H9 (cell line): ENCODE results near the gene ANGPTL5. TPM values are rescaled to one million over a fixed set of nuclear protein-coding genes. Genes with fewer than 3 reads are reported as not detected.

ENCODE experiments used
- DNase-seq: peaks from one replicate; pipeline ENCODE4 v3.0.0-alpha.2; 2017
- H2AFZ ChIP-seq: one replicate; pipeline ENCODE4 v1.6.1; 2013; ENCODE audit warnings: mild to moderate bottlenecking, low read length, control low read depth, moderate library complexity
- H2AK5ac ChIP-seq: 2 replicates; pipeline ENCODE4 v1.6.1; 2013; ENCODE audit warnings: low read length, control low read depth, mixed read lengths; ENCODE audit not compliant: insufficient read length
- H2BK120ac ChIP-seq: one replicate; pipeline ENCODE4 v1.6.1; 2013; ENCODE audit warnings: low read depth, mild to moderate bottlenecking, low read length, control low read depth, inconsistent platforms; ENCODE audit not compliant: poor library complexity, severe bottlenecking
- H2BK12ac ChIP-seq: 2 replicates; pipeline ENCODE4 v1.6.1; 2013; ENCODE audit warnings: low read length, control low read depth, mixed read lengths, low read depth; ENCODE audit not compliant: insufficient read length
- H2BK15ac ChIP-seq: 2 replicates; pipeline ENCODE4 v1.6.1; 2013; ENCODE audit warnings: low read depth, low read length, control low read depth
- H2BK20ac ChIP-seq: one replicate; pipeline ENCODE4 v1.6.1; 2013; ENCODE audit warnings: low read depth, mild to moderate bottlenecking, low read length, control low read depth, inconsistent platforms; ENCODE audit not compliant: poor library complexity, severe bottlenecking
- H2BK5ac ChIP-seq: 2 replicates; pipeline ENCODE4 v1.6.1; 2013; ENCODE audit warnings: low read length, control low read depth, mixed read lengths; ENCODE audit not compliant: insufficient read length
- H3K14ac ChIP-seq: 2 replicates; pipeline ENCODE4 v1.6.1; 2013; ENCODE audit warnings: low read length, control low read depth; ENCODE audit not compliant: insufficient read depth
- H3K18ac ChIP-seq: 2 replicates; pipeline ENCODE4 v1.6.1; 2013; ENCODE audit warnings: low read depth, mild to moderate bottlenecking, mixed read lengths, low read length, control low read depth; ENCODE audit not compliant: insufficient read length
- H3K23ac ChIP-seq: 2 replicates; pipeline ENCODE4 v1.6.1; 2013; ENCODE audit warnings: low read length, control low read depth, mixed read lengths, low read depth; ENCODE audit not compliant: insufficient read length
- H3K23me2 ChIP-seq: 2 replicates; pipeline ENCODE4 v1.6.1; 2013; ENCODE audit warnings: low read depth, mild to moderate bottlenecking, mixed read lengths, low read length, control low read depth; ENCODE audit not compliant: insufficient read length, poor library complexity, severe bottlenecking
- H3K27ac ChIP-seq: 2 replicates; pipeline ENCODE4 v1.5.1; 2013; ENCODE audit warnings: low read length, control low read depth, mixed read lengths, low read depth; ENCODE audit not compliant: insufficient read length
- H3K27me3 ChIP-seq: 2 replicates; pipeline ENCODE4 v1.6.1; 2013; ENCODE audit warnings: low read length, control low read depth, inconsistent platforms; ENCODE audit not compliant: insufficient read depth
- H3K4ac ChIP-seq: 2 replicates; pipeline ENCODE4 v1.6.1; 2013; ENCODE audit warnings: low read depth, mild to moderate bottlenecking, control low read depth, inconsistent platforms, low read length, moderate library complexity
- H3K4me1 ChIP-seq: 2 replicates; pipeline ENCODE4 v1.6.1; 2013; ENCODE audit warnings: low read length, control low read depth, inconsistent platforms; ENCODE audit not compliant: insufficient read depth
- H3K4me2 ChIP-seq: 2 replicates; pipeline ENCODE4 v1.6.1; 2013; ENCODE audit warnings: low read length, control low read depth, mixed read lengths; ENCODE audit not compliant: insufficient read length, insufficient read depth
- H3K56ac ChIP-seq: 2 replicates; pipeline ENCODE4 v1.6.1; 2013; ENCODE audit warnings: low read depth, mild to moderate bottlenecking, mixed read lengths, low read length, control low read depth; ENCODE audit not compliant: insufficient read length
- H3K79me1 ChIP-seq: 2 replicates; pipeline ENCODE4 v1.6.1; 2013; ENCODE audit warnings: low read depth, mild to moderate bottlenecking, moderate library complexity, low read length, control low read depth, inconsistent platforms; ENCODE audit not compliant: insufficient read depth, poor library complexity, severe bottlenecking
- H3K79me2 ChIP-seq: 2 replicates; pipeline ENCODE4 v1.6.1; 2013; ENCODE audit warnings: low read length, control low read depth, inconsistent platforms; ENCODE audit not compliant: insufficient read depth
- H3K9ac ChIP-seq: 2 replicates; pipeline ENCODE4 v1.6.1; 2013; ENCODE audit warnings: low read length, control low read depth, mixed read lengths; ENCODE audit not compliant: insufficient read length; ENCODE audit errors: extremely low read depth
- H3K9me3 ChIP-seq: one replicate; pipeline ENCODE4 v1.6.1; 2013; ENCODE audit warnings: low read depth, low read length, inconsistent platforms; ENCODE audit not compliant: control insufficient read depth
- H3T11ph ChIP-seq: one replicate; pipeline ENCODE4 v1.6.1; 2013; ENCODE audit warnings: mild to moderate bottlenecking, low read length, control low read depth, inconsistent platforms
- H4K20me1 ChIP-seq: one replicate; pipeline ENCODE4 v1.6.1; 2013; ENCODE audit not compliant: control insufficient read depth, insufficient read length, insufficient read depth
- H4K5ac ChIP-seq: 2 replicates; pipeline ENCODE4 v1.6.1; 2013; ENCODE audit warnings: low read depth, mild to moderate bottlenecking, mixed read lengths, low read length, control low read depth; ENCODE audit not compliant: insufficient read length
- H4K8ac ChIP-seq: replicated peaks from 2 replicates; pipeline ENCODE4 v1.6.1; 2013; ENCODE audit warnings: low read length, control low read depth, mixed read lengths, low read depth; ENCODE audit not compliant: insufficient read length
- H4K91ac ChIP-seq: 2 replicates; pipeline ENCODE4 v1.6.1; 2013; ENCODE audit warnings: low read depth, mild to moderate bottlenecking, moderate library complexity, mixed read lengths, low read length, control low read depth; ENCODE audit not compliant: insufficient read length
- H3K27ac Mint-ChIP-seq, 3 experiments: 2 replicates in 2 of 3; 3 replicates in 1 of 3; pipeline ENCODE4 v1.8.0; 2020 to 2021; ENCODE audit warnings: mixed read lengths in 3 of 3, mild to moderate bottlenecking in 1 of 3, moderate library complexity in 1 of 3
- H3K27me3 Mint-ChIP-seq: 2 replicates; pipeline ENCODE4 v1.8.0; 2021; ENCODE audit warnings: low read depth, mild to moderate bottlenecking, moderate library complexity, mixed read lengths
- H3K36me3 Mint-ChIP-seq, 3 experiments: 2 replicates in 2 of 3; 3 replicates in 1 of 3; pipeline ENCODE4 v1.8.0; 2020 to 2021; ENCODE audit warnings: low read depth in 3 of 3, mixed read lengths in 3 of 3; ENCODE audit not compliant: insufficient read depth in 1 of 3
- H3K4me1 Mint-ChIP-seq, 2 experiments: 2 replicates each; pipeline ENCODE4 v1.8.0; 2020; ENCODE audit warnings: mixed read lengths in 2 of 2
- H3K4me3 Mint-ChIP-seq, 2 experiments: 2 replicates in 1 of 2; 3 replicates in 1 of 2; pipeline ENCODE4 v1.8.0; 2020 to 2021; ENCODE audit warnings: mild to moderate bottlenecking in 2 of 2, mixed read lengths in 2 of 2, moderate library complexity in 1 of 2
- H3K9me3 Mint-ChIP-seq, 2 experiments: 2 replicates in 1 of 2; 3 replicates in 1 of 2; pipeline ENCODE4 v1.8.0; 2020; ENCODE audit warnings: mild to moderate bottlenecking in 2 of 2, mixed read lengths in 2 of 2, moderate library complexity in 1 of 2
- WGBS: extraction: QIAGEN DNeasy Blood & Tissue Kit; methylation state at CpG from one replicate; pipeline ENCODE4 v1.1.7; 2013; ENCODE audit warnings: missing lambda C conversion rate, low lambda C conversion rate, mixed read lengths; ENCODE audit not compliant: insufficient read length; ENCODE audit errors: extremely low coverage; 5-methylcytosine and 5-hydroxymethylcytosine counted together
- total RNA-seq: library from RNA; stranded (reverse); gene quantifications from 2 replicates; pipeline ENCODE4 v1.2.1, GENCODE V29; 2021
- TF ChIP-seq, protein P1 (sequence below): fragments of 200-600 bp; sonication (generic); conservative IDR thresholded peaks from 3 replicates; pipeline ENCODE4 v1.8.0; 2021; ENCODE audit warnings: antibody characterized with exemption, mild to moderate bottlenecking

Gene ANGPTL5
- total RNA-seq, 1 experiment from 2014 or later, result not detected

DNA sequence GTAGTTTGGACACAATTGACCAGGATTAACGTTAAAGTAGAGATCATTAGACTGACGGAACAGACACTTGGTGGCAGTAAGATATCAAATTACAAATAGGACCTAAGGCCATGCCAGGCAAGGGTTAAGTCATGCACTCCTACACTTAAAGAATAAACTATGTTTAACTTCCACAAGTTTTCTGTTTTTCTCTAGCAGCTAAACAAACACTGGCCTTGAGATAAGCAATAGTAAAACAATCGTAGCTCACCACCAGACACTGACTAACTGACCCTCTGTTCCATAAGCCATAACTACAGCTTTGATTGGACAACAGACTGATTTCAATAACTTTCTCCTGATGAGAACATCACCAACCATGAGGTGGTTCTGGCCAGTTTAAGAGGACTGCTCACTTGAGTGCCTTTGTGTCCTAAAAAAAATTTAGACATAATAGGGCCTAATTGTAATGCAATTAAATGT lies 3.5 kb downstream of the ANGPTL5 start:
- no peak overlapping the region for H2BK15ac ChIP-seq
- H3K27me3 Mint-ChIP-seq, result no peaks in the 10 kb centered on the region
- H3K4me1 Mint-ChIP-seq, result peaks cover 17 to 26% of the 10 kb centered on the region in 2 experiments
- DNase-seq, result no peak
- H2BK5ac ChIP-seq, result no peak overlapping the region
- no peak overlapping the region for H3K9ac ChIP-seq
- no peak overlapping the region for H3K14ac ChIP-seq
- peaks cover 3% of the 10 kb centered on the region; the same call in 1 of the 2 replicates for H3K4me1 ChIP-seq
- no peak overlapping the region for H4K5ac ChIP-seq
- H4K8ac ChIP-seq, result no peak overlapping the region
- no peak overlapping the region for H2AK5ac ChIP-seq
- no peaks in the 10 kb centered on the region for H3K9me3 ChIP-seq
- H3K79me2 ChIP-seq, result no peaks in the 10 kb centered on the region
- WGBS, result no CpG with 5 or more reads among the region's 3 CpGs
- no peak overlapping the region for H3K27ac Mint-ChIP-seq
- H3K27me3 ChIP-seq, result no peaks in the 10 kb centered on the region
- no peaks in the 10 kb centered on the region for H3K9me3 Mint-ChIP-seq
- peaks cover 5% of the 10 kb centered on the region for H3K23me2 ChIP-seq
- H3K18ac ChIP-seq, result no peak overlapping the region
- H3K4me3 Mint-ChIP-seq, result no peak overlapping the region
- no peak overlapping the region for H3T11ph ChIP-seq
- H2BK12ac ChIP-seq, result no peak overlapping the region
- no peaks in the 10 kb centered on the region for H4K20me1 ChIP-seq
- H3K36me3 Mint-ChIP-seq, result no peaks in the 10 kb centered on the region
- no peak overlapping the region for H4K91ac ChIP-seq
- no peak overlapping the region for H3K4me2 ChIP-seq
- no peak overlapping the region for H3K56ac ChIP-seq
- no peak overlapping the region for H3K4ac ChIP-seq
- TF ChIP-seq, protein P1, sequence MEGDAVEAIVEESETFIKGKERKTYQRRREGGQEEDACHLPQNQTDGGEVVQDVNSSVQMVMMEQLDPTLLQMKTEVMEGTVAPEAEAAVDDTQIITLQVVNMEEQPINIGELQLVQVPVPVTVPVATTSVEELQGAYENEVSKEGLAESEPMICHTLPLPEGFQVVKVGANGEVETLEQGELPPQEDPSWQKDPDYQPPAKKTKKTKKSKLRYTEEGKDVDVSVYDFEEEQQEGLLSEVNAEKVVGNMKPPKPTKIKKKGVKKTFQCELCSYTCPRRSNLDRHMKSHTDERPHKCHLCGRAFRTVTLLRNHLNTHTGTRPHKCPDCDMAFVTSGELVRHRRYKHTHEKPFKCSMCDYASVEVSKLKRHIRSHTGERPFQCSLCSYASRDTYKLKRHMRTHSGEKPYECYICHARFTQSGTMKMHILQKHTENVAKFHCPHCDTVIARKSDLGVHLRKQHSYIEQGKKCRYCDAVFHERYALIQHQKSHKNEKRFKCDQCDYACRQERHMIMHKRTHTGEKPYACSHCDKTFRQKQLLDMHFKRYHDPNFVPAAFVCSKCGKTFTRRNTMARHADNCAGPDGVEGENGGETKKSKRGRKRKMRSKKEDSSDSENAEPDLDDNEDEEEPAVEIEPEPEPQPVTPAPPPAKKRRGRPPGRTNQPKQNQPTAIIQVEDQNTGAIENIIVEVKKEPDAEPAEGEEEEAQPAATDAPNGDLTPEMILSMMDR, result no peak
- no peak overlapping the region for H2BK120ac ChIP-seq
- H2BK20ac ChIP-seq, result no peak overlapping the region
- no peak overlapping the region for H2AFZ ChIP-seq
- H3K79me1 ChIP-seq, result no peaks in the 10 kb centered on the region
- H3K27ac ChIP-seq, result no peak overlapping the region
- no peak overlapping the region for H3K23ac ChIP-seq
